ENCODE measurements around the gene PCYOX1L. TPM values are rescaled to one million over a fixed set of nuclear protein-coding genes. Genes with fewer than 3 reads are reported as not detected.

PCYOX1L gene
- total RNA-seq, 1 experiment from 2014 or later: 7.0 TPM

- TF ChIP-seq REST (IDR thresholded peaks at IDR 0.05; ENCODE audit: insufficient read depth in 1 of 2, low read depth in 2 of 2, low read length in 1 of 2): no peak
- no peak for TF ChIP-seq CTCF (IDR thresholded peaks at IDR 0.05)
- peaks cover under 1% of the 10 kb centered on the region for H3K4me1 ChIP-seq (ENCODE audit: control insufficient read depth, insufficient read depth, low read length)
- DNase-seq (ENCODE audit: low read depth, low spot score) (no peak), ATAC-seq (no peak)
- CTCF ChIA-PET: no interaction called here
- H3K4me3 ChIP-seq (ENCODE audit: low read depth in 2 of 2, low read length in 2 of 2): no peak overlapping the region
- H3K27me3 ChIP-seq (ENCODE audit: control insufficient read depth, insufficient read depth, low read length): no peaks in the 10 kb centered on the region
- no peaks in the 10 kb centered on the region; the same call in 1 of the 2 replicates for H3K36me3 ChIP-seq (ENCODE audit: control insufficient read depth, insufficient read depth, low read length)
- BruUV-seq (replicated peaks): no TSS peak
- intact Hi-C loops (cut with micrococcal nuclease; ENCODE audit: unreplicated experiment) (no loop called here), in situ Hi-C loops (cut with HindIII; ENCODE audit: low pct_unique_long_range_greater_than_20kb, low sequenced_read_pairs) (no loop called here)
- POLR2A ChIA-PET: no interaction called here
- H3K9me3 ChIP-seq (ENCODE audit: control insufficient read depth, insufficient read depth, low read depth, low read length): no peaks in the 10 kb centered on the region
- no peak overlapping the region for H3K27ac ChIP-seq (ENCODE audit: low read length)
These were observed 16.0 kb upstream of the PCYOX1L start for GRCh38 chr5:149341876-149342275.

- intact Hi-C loops (cut with micrococcal nuclease; ENCODE audit: unreplicated experiment): no loop called here
These were observed 13.7 kb upstream of the PCYOX1L start for GRCh38 chr5:149344151-149344550.

More at GRCh38 chr5:149344151-149344550, 13.7 kb upstream of the PCYOX1L start:
- Histone ChIP-seq H3K27ac (ENCODE audit: low read length) (peak overlapping the region; percentile 96), H3K27me3 (ENCODE audit: control insufficient read depth, insufficient read depth, low read length) (no peaks in the 10 kb centered on the region), H3K36me3 (ENCODE audit: control insufficient read depth, insufficient read depth, low read length) (peaks cover 16% of the 10 kb centered on the region), H3K9me3 (ENCODE audit: control insufficient read depth, insufficient read depth, low read depth, low read length) (no peaks in the 10 kb centered on the region), H3K4me1 (ENCODE audit: control insufficient read depth, insufficient read depth, low read length) (peaks cover 7% of the 10 kb centered on the region), H3K4me3 (ENCODE audit: low read depth in 2 of 2, low read length in 2 of 2) (peak overlapping the region; percentile 82 to 89)
- ChIA-PET CTCF (no interaction called here), POLR2A (interaction anchor here (0.6 kb wide), 1 partner anchor 717 kb away, joined by 3 read pairs; no protein-coding TSS in a partner anchor)
- ATAC-seq (no peak), DNase-seq (ENCODE audit: low read depth, low spot score) (no peak)
- in situ Hi-C loops (cut with HindIII; ENCODE audit: low pct_unique_long_range_greater_than_20kb, low sequenced_read_pairs): no loop called here
- BruUV-seq (replicated peaks): no TSS peak
- TF ChIP-seq SIN3A (IDR thresholded peaks at IDR 0.05; ENCODE audit: borderline replicate concordance, insufficient read depth, low read depth, low read length) (no peak), REST (IDR thresholded peaks at IDR 0.05; ENCODE audit: insufficient read depth in 1 of 2, low read depth in 2 of 2, low read length in 1 of 2) (no peak), TCF7L2 (IDR thresholded peaks at IDR 0.05; ENCODE audit: low read depth, low read length) (no peak), CTCF (IDR thresholded peaks at IDR 0.05) (no peak), POLR2AphosphoS5 (IDR thresholded peaks at IDR 0.05; ENCODE audit: low read depth, low read length) (no peak)
